NCI-H1092 treated with DMSO at 0.1 percent for 48 hours (cell line): ENCODE data around the gene YWHAH.
A peak's percentile ranks its signal among the peaks of the same experiment; 100 is the strongest.

Source experiments
- DNase-seq: peaks from one replicate; lab custom pipeline; 2025; lab: John Stamatoyannopoulos, UW

Gene YWHAH

DNA sequence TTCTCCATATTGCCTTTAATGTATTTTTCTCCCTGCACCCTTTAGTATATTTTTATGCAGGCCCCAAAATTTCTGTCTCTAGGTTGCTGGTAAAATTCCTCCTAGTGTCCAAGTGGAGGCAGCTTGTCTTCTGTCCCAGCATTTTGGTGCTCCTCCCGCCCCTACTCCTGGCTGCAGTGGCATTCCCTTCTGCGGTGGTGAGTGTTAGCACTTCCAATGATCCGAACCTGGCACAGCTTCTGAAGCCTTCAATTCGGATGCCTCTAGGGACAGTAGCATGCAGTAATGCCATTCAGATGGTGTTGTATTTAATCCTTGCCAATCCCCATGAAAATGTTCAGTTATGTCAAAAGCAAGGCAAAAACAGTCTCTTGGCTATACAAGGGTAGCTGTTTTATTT is 5.9 kb downstream of the YWHAH start:
- DNase-seq = no peak

DNA sequence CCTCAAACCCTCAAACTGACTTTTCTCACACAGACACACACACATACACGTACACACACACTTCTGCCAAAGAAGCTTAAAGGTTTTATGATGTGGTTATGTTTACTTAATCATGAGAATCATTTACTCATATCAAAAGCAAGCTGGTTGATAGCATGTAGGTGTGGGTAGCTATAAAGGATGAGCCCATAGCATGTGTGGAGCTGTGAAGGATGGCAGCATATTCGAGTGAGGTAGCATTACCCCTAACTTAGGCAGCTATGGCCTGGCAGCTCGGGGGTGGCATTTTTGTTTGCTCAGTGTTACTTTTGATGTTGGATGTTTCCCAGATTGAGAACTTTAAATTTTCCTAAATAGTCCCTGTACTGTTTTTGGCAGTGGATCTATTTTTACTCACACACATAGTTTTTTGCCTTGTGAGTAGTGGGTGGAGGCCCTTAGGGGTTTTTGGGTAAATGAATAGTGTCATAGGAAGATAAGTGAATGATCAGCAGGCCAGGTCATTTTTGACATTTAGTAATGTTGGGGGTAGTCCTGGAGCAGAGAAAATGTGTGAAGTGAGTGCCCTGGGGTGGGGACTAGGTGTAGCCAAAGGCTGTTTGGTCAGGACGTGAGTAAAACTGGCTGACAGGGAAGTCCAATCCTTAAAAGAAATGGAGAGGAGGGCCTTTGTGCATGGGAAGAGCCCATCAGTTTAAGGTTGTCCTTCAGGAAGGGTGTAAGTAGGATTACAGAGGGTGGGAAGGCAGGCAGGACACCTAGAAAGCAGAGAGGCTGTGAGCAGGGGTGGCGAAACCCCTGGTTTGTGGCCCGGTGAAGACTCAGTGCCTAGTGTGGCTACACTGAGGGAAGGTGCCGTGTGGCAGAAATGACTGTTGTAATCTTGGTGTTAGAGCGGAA is 7.1 kb downstream of the YWHAH start:
- DNase-seq = no peak

DNA sequence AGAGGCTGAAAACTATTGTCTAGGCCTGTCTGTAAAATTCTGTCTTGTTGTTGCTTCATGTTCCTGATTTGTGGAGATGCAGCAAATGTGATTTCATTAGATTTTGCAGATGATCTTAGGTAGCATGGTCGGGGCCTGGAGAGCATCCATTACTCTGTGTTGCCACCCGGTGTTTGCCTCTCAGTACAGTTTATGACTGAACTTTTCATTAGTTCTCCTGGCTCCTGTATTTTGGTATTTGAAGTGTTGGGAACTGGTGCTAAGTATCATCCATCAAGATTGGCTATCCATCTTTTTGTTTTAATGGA is 7.7 kb downstream of the YWHAH start:
- no peak for DNase-seq

DNA sequence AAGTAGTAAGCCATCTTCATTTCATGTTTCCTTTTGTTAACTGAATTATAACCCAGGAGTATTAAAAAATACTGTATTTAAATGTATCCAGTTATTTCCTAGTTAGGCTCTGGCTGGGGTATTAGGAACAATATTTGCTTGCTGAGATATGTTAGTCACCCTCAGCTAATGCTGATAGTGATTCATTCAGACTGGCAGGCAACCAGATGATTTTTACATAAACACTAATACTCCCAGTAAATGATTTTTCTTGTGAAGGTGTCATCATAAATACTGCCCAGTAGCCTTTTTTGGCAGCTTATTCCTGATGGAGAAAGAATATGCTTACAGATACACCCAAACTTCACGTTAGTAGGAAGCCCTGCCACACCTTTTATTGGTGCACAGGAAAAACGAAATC is 8.1 kb downstream of the YWHAH start:
- DNase-seq = no peak

DNA sequence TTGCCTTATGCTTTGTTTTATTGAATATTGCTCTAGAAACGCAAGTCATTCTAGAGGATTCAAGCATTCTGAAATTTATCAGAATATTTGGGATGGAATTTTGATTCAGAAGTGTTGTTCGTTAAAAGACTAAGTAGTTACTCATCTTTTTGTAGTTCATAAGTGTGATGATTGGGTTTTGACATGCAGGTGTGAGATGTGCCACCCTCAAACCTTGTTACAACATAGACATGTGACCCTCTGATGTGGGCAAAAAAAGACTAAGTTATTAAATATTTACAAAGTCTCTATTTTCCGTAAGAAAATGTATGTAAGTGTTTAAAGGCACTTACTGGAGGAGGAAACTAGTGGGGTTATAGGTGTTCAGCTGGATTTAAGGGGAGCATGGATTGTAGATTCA is 8.9 kb downstream of the YWHAH start:
- DNase-seq = no peak

DNA sequence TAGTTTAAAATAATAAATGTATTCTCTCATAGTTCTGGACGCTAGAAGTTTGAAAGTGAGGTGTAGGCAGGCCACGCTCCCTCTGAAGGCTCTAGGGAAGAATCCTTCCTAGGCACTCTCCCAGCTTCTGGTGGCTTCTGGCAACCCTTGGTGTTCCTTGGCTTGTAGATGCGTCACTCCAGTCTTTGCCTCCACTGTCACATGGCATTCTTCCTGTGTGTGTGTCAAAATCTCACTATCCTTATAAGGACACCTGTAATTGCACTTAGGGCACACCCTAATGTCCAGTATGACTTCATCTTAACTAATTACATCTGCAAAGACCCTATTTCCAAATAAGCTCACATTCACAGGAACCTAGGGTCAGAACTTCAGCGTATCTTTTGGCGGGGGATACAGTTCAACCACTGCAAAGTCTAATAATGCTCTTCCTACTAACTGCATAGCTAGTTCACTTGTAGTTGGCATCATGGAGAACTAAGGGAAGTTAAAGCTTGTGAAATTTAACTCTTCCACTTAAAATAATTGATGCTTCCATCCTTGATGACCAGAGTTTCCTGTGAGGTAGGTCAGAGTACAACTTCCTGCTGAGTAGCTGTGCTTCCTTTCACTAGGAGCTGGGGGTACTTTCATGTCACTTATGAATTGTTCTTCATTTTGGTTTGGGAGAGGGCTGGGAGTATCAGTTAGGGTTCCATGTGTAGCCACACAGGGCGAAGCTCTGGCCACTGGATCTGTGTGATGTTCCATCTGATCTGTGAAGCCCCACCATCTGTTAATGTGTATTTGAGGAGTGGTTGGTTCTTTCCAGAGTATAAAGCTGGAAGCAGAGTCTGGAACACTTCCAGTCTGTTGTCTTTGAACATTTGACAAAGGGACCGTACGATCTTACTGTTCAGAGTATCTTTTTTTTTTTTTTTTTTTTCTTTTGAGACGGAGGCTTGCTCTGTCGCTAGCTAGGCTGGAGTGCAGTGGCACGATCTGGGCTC is 10.5 kb downstream of the YWHAH start:
- DNase-seq = no peak

DNA sequence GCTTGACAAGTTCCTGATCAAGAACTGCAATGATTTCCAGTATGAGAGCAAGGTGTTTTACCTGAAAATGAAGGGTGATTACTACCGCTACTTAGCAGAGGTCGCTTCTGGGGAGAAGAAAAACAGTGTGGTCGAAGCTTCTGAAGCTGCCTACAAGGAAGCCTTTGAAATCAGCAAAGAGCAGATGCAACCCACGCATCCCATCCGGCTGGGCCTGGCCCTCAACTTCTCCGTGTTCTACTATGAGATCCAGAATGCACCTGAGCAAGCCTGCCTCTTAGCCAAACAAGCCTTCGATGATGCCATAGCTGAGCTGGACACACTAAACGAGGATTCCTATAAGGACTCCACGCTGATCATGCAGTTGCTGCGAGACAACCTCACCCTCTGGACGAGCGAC is 12.0 kb downstream of the YWHAH start:
- no peak for DNase-seq

DNA sequence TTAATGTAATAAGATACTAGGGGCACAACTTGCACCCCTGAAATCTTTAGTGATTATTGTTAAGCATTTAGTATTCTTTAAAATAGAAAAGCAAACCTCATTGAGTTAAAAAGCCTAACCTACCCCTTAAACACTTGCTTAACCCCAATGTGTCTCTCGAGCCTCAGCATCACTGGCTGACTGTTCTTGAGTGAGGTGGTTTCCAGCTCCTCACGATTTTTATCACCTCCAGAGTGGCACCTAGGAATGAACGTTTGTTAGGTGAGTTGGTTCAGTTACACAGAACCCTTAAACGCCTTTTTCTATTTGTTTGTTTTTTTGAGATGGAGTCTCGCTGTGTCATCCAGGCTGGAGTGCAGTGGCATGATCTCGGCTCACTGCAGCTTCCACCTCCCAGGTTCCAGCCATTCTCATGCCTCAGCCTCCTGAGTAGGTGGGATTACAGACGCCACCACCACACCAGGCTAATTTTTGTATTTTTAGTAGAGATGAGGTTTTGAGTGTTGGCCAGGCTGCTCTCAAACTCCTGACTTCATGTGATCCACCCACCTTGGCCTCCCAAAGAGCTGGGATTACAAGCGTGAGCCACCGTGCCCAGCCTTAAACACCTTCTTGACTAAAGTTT is 13.7 kb downstream of the YWHAH start:
- no peak for DNase-seq

DNA sequence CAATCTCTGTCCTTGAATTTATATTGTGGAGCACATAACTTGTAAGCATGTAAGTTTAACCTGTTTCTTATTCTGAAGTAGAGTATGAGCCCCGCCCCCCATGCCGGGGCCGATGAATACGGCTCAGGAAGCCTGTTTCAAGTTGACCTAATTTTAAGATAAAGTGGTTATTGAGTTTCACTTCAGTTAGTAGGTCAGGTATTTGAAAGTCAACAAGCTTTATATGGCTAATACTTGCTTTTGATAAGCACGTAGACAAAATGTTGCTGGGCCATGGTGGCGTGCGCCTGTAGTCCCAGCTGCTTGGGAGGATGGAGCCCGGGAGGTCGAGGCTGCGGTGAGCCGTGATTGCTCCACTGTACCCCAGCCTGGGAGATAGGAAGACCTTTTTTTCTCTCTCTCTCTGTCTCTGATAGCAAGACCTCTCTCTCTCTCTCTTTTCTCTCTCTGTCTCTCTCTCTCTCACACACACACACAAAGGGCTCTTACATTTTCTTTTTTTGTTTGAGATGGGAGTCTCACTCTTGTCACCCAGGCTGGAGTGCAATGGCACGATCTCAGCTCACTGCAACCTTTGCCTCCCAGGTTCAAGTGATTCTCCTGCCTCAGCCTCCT is 14.4 kb downstream of the YWHAH start:
- DNase-seq = no peak

DNA sequence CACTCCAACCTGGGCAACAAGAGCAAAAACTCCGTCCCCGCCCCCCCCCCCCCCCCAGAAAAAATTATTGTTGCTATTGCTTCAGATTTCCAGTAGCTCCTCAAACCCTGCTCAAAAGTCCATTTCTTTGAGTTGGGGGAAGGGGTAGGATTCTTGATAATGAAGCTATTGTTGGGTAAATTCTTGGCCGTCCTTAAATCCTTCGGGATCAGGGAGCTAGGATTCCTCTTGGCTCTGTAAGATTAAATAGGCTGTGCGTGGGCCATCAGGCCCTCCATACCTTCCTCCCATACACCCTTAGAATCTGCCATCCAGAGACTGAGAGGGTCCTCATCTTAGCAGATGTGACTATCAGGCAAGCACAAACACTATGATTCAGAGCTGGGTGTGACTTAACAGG is 16.4 kb downstream of the YWHAH start:
- no peak for DNase-seq

DNA sequence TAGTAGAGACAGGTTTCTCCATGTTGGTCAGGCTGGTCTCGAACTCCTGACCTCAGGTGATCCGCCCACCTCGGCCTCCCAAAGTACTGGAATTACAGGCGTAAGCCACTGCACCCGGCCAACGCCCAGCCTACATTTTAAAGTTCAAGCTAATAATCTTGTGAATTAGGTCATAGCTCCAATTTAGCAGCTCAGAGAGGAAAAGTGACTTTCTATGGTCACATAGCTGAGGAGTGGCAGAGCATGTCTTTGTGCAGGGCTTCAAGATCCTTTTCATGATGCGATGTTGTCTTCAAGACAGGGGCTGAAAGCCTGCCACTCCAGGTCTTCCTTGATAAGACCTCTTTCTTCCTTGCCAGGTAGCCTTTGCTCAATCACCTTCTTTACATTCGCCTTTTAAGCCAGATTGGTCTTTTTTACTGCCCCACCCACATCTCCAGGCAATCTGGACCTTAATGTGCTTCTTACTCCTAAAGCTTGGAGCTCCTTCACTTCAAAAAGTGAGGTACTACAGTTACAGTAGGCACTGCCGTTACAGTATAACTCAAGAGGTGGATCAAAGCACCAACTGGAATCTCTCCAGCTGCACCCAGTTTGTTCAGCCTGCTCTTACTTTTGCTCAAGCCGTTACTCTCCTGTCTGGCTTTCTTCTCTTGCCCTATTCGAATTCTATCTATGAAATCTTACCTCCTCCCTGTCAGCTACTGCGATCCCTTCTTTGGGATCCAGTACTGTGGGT is 18.2 kb downstream of the YWHAH start:
- no peak for DNase-seq

DNA sequence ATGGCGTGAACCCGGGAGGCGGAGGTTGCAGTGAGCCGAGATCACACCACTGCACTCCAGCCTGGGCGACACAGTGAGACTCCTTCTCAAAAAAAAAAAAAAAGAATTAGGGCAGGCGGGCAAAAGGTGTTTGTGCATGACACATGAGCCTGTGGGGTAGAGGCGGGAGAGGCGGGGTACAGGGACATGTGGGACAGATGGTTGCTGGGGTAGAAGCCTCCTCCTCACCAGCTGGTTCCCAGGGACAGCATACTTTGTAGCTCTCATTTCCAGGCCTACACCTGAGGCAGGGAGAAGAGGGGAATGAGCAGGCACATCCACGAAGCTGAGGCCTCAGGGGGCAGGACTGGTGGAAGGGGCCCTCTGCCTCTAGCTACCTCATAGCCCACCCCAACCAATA is 23.7 kb downstream of the YWHAH start:
- no peak for DNase-seq

DNA sequence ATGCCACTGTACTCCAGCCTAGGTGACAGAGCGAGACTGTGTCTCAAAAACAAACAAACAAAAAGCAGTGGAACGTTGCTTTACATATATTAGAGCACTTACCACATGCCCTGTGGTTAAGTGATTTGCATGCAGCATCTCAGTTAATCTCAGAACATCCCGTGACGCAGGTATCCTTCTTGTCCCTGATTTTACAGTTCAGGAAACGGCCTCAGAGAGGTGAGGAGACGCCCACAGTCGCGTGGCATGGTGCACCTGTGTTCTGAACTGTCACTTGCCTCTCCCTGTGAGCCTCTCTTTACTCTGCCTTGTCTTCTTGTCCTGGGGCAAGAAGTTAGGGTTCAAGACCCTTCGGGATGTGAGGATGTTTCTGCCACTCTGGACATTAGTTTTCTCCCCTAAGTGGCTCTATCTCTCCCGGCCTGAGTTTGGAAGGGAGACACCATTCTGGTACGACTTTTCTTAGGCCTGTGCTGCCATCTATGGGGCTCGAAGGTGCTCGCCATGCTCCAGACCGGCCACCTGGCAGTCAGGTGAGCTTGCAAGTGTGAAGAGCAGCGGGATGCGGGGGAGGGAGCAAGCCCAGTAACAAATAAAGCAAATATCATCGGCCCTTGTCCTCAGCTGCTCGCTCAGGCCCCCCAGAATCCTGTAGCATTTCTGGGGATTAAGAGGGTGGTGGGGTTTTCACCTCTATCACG is 25.6 kb downstream of the YWHAH start:
- DNase-seq = peak; percentile 66

DNA sequence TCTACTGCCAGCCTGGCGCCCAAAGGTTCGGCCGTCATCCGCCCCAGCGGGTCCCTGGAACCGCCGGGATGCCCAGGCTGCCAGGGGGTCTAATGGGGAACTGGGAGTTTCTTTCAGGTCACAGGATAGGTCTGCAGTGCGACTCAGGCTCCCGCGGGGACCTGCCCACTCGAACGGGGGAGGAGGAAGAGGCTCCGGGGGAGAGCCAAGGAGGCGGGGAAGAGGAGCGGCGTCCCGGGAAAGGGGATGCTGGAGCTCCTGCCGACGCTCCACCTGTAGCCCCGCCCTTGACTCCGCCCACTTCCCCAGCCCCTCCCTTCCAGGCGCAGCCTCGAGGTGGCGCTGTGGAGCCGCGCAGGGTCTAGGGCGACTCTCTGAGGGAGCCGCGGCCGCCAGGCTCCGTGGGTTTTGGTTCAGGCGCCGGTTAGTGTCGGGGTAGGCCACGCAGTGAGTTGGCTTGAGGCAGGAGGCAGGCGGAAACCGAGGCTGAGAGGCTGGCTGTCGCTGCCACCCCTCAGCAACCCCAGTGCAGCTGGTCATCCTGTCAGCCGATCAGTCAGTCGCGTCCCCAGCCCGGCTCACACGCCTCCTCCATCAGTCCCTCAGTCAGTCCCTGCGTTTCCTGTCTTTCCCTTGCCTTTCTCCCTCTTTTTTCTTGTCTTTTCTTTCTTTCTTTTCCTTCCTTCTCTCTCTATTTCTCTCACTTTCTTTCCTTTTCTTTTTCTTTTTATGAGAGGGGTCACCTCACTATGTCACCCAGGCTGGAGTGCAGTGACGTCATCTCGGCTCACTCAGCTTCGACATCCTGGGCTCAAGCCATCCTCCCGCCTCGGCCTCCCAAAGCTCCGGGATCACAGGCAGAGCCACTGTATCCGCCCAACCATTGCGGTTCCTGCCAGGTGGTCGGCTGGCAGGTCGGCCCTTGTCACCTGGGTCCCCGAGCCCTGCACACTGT is 26.4 kb downstream of the YWHAH start:
- DNase-seq = peak; percentile 69

DNA sequence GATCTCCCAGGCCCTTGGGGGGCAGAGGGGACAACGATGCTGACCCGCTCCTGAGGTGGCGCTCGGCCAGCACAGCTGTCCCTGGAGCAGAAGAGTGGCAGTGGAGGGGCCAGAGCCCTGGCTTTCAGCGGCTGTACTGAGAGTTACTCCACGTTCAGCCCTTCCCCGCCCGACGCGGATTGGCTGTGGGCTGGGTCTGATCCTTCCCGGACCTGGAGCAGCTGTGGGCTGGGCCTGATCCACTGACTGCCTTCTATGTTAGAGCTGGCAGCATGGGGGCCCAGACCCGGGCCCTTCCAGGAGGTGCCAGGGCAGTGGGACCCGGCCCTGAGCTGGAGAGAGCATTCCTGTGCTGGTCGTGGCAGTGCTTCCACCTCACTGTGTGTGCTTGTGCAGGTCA is 27.8 kb downstream of the YWHAH start:
- DNase-seq = no peak

DNA sequence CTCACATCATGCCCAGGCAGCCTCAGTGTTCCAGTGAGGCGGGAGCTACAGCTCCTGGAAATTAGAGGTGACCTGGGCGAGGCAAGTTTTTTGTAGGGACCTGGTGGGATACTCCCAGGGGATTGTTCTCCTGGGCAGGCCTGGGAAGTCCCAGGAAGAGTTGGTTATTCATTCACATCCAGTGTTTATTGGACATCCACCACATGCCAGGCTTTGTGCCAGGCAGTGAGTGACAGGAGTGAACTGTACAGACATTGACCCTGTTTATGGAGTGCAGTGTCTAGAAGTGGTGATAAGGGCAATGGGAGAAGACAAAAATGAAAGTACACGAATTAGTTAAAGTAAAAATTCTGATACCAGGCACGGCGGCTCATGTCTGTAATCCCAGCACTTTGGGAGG is 29.4 kb downstream of the YWHAH start:
- no peak for DNase-seq

DNA sequence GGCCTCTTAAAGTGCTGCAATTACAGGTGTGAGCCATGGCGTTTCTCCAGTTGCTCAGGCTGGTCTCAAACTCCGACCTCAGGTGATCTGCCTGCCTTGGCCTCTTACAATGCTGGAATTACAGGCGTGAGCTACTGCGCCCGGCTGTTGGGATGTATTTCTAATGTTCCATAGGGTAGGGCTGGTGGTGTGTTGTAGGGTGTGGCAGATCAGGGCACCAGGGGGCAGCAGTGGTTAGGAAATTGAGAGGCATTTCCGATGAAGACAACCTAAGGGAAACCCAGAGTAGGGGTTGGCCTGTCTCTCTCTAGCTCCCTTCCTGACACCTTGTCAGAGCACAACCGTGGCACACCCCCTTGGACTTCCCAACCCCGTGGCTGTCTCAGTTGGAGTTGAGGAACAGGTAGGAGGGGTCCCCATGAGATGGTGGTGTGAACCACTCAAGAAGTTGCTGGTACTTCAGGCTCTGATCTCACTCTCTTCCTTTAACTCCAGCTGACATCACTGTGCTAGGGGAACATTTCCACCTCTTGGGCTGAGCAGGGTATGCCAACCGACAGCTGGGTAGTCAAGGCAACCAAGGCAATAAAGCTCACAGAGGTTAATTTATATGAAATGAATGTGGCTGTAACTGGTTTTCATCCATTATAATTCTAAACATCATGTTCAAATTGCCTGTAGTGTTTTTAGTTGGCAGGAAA is 33.0 kb downstream of the YWHAH start:
- peak; percentile 79 for DNase-seq

DNA sequence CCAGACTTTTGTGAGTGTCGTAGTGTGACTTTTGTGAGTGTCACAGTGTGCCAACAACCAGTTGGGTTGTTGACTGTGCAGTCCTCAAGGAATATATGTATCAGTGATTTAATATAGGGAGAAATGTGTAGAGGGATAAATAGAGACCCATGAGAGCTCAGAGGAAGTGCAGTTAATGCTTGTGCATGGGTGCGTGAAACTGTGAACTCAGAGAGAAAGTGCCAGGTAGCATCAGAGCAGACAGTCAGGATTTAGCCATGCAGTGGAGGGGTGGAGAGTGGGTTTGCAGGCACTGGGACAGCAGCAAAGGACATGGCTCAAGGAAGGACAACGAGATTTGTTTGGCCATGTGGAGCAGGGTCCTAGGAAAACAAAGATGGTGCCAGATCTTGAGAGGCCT is 33.6 kb downstream of the YWHAH start:
- peak; percentile 65 for DNase-seq

DNA sequence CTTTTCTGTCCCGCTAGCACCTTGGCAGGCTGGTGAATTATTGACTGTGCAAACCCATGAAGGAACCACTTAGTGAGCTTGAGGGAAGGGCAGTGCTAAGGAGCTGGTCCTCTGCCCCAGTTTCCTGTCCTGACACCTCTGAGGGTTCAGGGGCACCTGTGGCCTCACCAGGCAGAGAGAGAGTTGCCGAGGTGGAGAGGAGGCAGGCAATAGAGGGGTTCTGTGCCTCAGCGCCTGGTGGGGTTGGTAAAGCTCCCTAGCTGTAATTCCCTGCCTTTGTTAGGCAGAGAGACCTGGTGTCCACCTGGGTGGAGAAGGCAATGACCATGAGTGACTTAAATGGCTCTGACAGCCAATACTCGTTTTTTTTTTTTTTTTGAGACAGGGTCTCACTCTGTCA is 36.3 kb downstream of the YWHAH start:
- no peak for DNase-seq
